Adrenal gland (tissue), 5 donors: ENCODE measurements around the gene PRKAR1B.

Source experiments
- CTCF ChIP-seq, 6 experiments: fragments of 450-650 bp in 4 of 6; fragments of 200-600 bp in 2 of 6; sonication (generic) in 1 of 6; IDR thresholded peaks; 1 replicate in 5 of 6; 2 replicates in 1 of 6; pipeline versions ENCODE4 v1.5.1 to v1.8.0; 2016 to 2021; ENCODE audit warnings: antibody characterized with exemption in 6 of 6, mild to moderate bottlenecking in 2 of 6, moderate library complexity in 1 of 6
- POLR2A ChIP-seq, 2 donors: fragments of 450-650 bp; IDR thresholded peaks; one replicate each; pipeline ENCODE4 v1.6.1; 2017; ENCODE audit warnings: antibody characterized with exemption in 2 of 2, mild to moderate bottlenecking in 2 of 2, moderate library complexity in 1 of 2
- donor health status: DM: no; HTN: no; CAD: no.

DNA sequence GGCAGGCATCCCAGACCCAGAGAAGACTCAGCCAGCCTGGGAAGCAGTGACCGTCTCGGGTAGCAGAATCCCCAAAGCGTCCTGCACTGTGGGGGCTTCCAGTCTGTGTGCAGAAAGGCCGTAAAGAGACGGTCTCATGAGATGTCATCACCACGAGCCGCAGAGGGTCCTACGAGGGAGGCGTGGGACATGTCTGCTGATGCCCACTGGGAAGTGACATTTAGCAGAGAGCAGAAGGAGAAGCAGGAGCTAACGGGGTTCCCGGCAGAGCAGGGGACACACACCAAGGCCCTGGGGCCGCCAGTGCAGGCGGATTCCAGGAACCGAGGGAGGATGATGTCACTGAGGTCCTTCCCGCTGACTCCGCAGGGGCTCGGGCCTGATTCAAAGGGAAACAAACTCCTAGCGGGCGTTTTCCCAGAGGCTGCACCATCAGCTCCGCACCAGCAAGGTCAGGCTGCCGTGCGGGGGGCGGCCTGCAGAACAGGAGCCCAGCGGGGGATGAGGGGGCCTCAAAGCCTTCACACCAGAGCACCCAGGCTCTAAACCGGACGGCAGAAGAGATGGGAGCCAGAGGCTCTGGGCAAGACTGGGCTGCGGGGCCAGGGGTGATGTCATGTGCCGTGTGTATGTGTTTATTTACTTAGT is 122.1 kb downstream of the PRKAR1B start:
- no peak for TF ChIP-seq CTCF (IDR thresholded peaks at IDR 0.05)
- TF ChIP-seq POLR2A (IDR thresholded peaks at IDR 0.05) = no peak
